WTC11 (cell line): ENCODE measurements around the gene ZNF366.

ENCODE experiments used
- CTCF ChIP-seq: fragments of 200-600 bp; IDR thresholded peaks from 2 replicates; pipeline ENCODE4 v1.8.0; 2022; ENCODE audit warnings: antibody characterized with exemption
- EMX1 ChIP-seq: fragments of 250-450 bp; sonication (Bioruptor Pico); IDR thresholded peaks from 2 replicates; pipeline ENCODE4 v1.8.0; 2021; ENCODE audit warnings: mild to moderate bottlenecking
- JUN ChIP-seq: sonication (generic); formaldehyde crosslinking; IDR thresholded peaks from 2 replicates; pipeline ENCODE4 v1.8.0; 2023; ENCODE audit warnings: mild to moderate bottlenecking, missing genetic modification reagents
- MAX ChIP-seq: sonication (generic); formaldehyde crosslinking; IDR thresholded peaks from 2 replicates; pipeline ENCODE4 v1.8.0; 2022; ENCODE audit warnings: mild to moderate bottlenecking, missing genetic modification reagents
- PRDM15 ChIP-seq: sonication (generic); formaldehyde crosslinking; IDR thresholded peaks from 2 replicates; pipeline ENCODE4 v1.8.0; 2022; ENCODE audit warnings: missing genetic modification reagents
- ZNF121 ChIP-seq: sonication (generic); formaldehyde crosslinking; IDR thresholded peaks from 2 replicates; pipeline ENCODE4 v1.8.0; 2023; ENCODE audit warnings: missing genetic modification reagents

- TF ChIP-seq CTCF (no peak), MAX (CRISPR knock-in tag) (no peak), JUN (CRISPR knock-in tag) (no peak), PRDM15 (no peak), ZNF121 (CRISPR knock-in tag) (no peak), EMX1 (CRISPR knock-in tag) (no peak)
Observed at GRCh38 chr5:72516916-72517315, 9.7 kb upstream of the ZNF366 start.
